A549 (cell line): ENCODE data around the gene ZNF879. TPM values are rescaled to one million over a fixed set of nuclear protein-coding genes. Genes with fewer than 3 reads are reported as not detected.

Source experiments
- ATAC-seq, 2 experiments: fragments of 200-7000 bp in 1 of 2; fragments of >200 bp in 1 of 2; cut with Nextera tagmentation in 1 of 2; cut with Tn5 transposase in 1 of 2; 3 replicates each; pipeline versions ENCODE4 v1.8.0 to v1.9.1; 2018 to 2020; ENCODE audit warnings: mild to moderate bottlenecking in 1 of 2, moderate library complexity in 1 of 2
- CTCF ChIA-PET: fragments of 300-600 bp; sonication (Branson Sonifier 250); formaldehyde crosslinking; extraction: SDS; loops from one replicate; lab custom pipeline; 2021; ENCODE audit warnings: antibody characterized with exemption, inconsistent platforms; lab: Yijun Ruan, JAX
- POLR2A ChIA-PET: fragments of 350-600 bp; formaldehyde crosslinking; extraction: SDS; loops from one replicate; lab custom pipeline; 2021; ENCODE audit warnings: antibody characterized with exemption, inconsistent platforms; lab: Yijun Ruan, JAX
- DNase-seq, 2 experiments: peaks; one replicate each; pipeline versions ENCODE4 v3.0.0 to v3.0.0-alpha.2; 2011 to 2016; ENCODE audit warnings: low read depth in 1 of 2, low spot score in 1 of 2
- FAIRE-seq: peaks from 2 replicates; lab custom pipeline; 2011; peaks lifted over from hg19 to GRCh38; lab: Jason Lieb, UNC
- H3K27ac ChIP-seq, 2 experiments: fragments of >200 bp; sonication (Bioruptor Twin); formaldehyde crosslinking; 3 replicates each; pipeline ENCODE4 v1.5.1; 2016 to 2017
- H3K4me1 ChIP-seq: fragments of >200 bp; sonication (Bioruptor Twin); formaldehyde crosslinking; 3 replicates; pipeline ENCODE4 v1.6.1; 2016
- H3K4me2 ChIP-seq: fragments of >200 bp; sonication (Bioruptor Twin); formaldehyde crosslinking; 3 replicates; pipeline ENCODE4 v1.6.1; 2016
- H3K4me3 ChIP-seq: fragments of >200 bp; sonication (Bioruptor Twin); formaldehyde crosslinking; 3 replicates; pipeline ENCODE4 v1.5.1; 2016
- H3K9me3 ChIP-seq: fragments of >200 bp; sonication (Bioruptor Twin); formaldehyde crosslinking; 3 replicates; pipeline ENCODE4 v1.6.1; 2016
- ATOH8 ChIP-seq: fragments of 250-450 bp; sonication (Bioruptor Pico); IDR thresholded peaks from 2 replicates; pipeline ENCODE4 v1.5.0; 2020; ENCODE audit warnings: low read depth, mild to moderate bottlenecking, moderate library complexity
- BCL3 ChIP-seq: fragments of >200 bp; sonication (Bioruptor Twin); formaldehyde crosslinking; IDR thresholded peaks from 3 replicates; pipeline ENCODE4 v1.6.1; 2016
- BHLHE40 ChIP-seq: IDR thresholded peaks from 2 replicates; pipeline ENCODE4 v1.6.1; 2012; ENCODE audit warnings: low read depth, low read length, inconsistent platforms
- CBX2 ChIP-seq: fragments of 200-600 bp; sonication (generic); IDR thresholded peaks from 2 replicates; pipeline ENCODE4 v1.6.1; 2016; ENCODE audit warnings: low read depth, mild to moderate bottlenecking, borderline replicate concordance
- CEBPB ChIP-seq, 2 experiments: fragments of >200 bp in 1 of 2; sonication (Bioruptor Twin) in 1 of 2; formaldehyde crosslinking in 1 of 2; IDR thresholded peaks; 2 replicates each; pipeline ENCODE4 v1.6.1; 2012 to 2016
- CHD4 ChIP-seq: fragments of 200-600 bp; sonication (generic); IDR thresholded peaks from 2 replicates; pipeline ENCODE4 v1.6.1; 2016; ENCODE audit warnings: antibody characterized with exemption, mild to moderate bottlenecking, borderline replicate concordance
- EHF ChIP-seq: fragments of 250-450 bp; sonication (Bioruptor Pico); IDR thresholded peaks from 2 replicates; pipeline ENCODE4 v1.5.0; 2020; ENCODE audit warnings: mild to moderate bottlenecking
- ESRRA ChIP-seq: fragments of 150-350 bp; IDR thresholded peaks from 2 replicates; pipeline ENCODE4 v1.6.1; 2014; ENCODE audit warnings: mild to moderate bottlenecking, low read length, borderline replicate concordance
- GATA3 ChIP-seq: IDR thresholded peaks from 2 replicates; pipeline ENCODE4 v1.6.1; 2012; ENCODE audit warnings: borderline replicate concordance
- HDAC2 ChIP-seq: fragments of 200-600 bp; sonication (generic); IDR thresholded peaks from 2 replicates; pipeline ENCODE4 v1.6.1; 2016
- HOXA7 ChIP-seq: fragments of 250-450 bp; sonication (Bioruptor Pico); IDR thresholded peaks from 2 replicates; pipeline ENCODE4 v1.5.0; 2020; ENCODE audit warnings: mild to moderate bottlenecking, moderate library complexity
- HOXB13 ChIP-seq: fragments of 250-450 bp; sonication (Bioruptor Pico); IDR thresholded peaks from 2 replicates; pipeline ENCODE4 v1.5.0; 2020; ENCODE audit warnings: low read depth, mild to moderate bottlenecking, moderate library complexity
- HOXB5 ChIP-seq: fragments of 250-450 bp; sonication (Bioruptor Pico); IDR thresholded peaks from 2 replicates; pipeline ENCODE4 v1.5.0; 2020; ENCODE audit warnings: mild to moderate bottlenecking, moderate library complexity
- KDM1A ChIP-seq: fragments of 200-600 bp; sonication (generic); IDR thresholded peaks from 2 replicates; pipeline ENCODE4 v1.6.1; 2016; ENCODE audit warnings: low read depth, mild to moderate bottlenecking
- MAZ ChIP-seq: fragments of 150-350 bp; IDR thresholded peaks from 2 replicates; pipeline ENCODE4 v1.6.1; 2014; ENCODE audit warnings: antibody characterized with exemption, low read depth, low read length, borderline replicate concordance
- NPAS2 ChIP-seq: fragments of 250-450 bp; sonication (Bioruptor Pico); IDR thresholded peaks from 2 replicates; pipeline ENCODE4 v1.8.0; 2022; ENCODE audit warnings: mild to moderate bottlenecking, moderate library complexity, borderline replicate concordance
- POLR2A ChIP-seq: IDR thresholded peaks from 2 replicates; pipeline ENCODE4 v1.6.1; 2012; ENCODE audit warnings: mild to moderate bottlenecking, low read length
- POLR2AphosphoS2 ChIP-seq: conservative IDR thresholded peaks from 2 replicates; pipeline ENCODE4 v1.6.1; 2012; ENCODE audit warnings: low read length, improper control_type of control experiment, inconsistent platforms
- RARB ChIP-seq: fragments of 250-450 bp; sonication (Bioruptor Pico); IDR thresholded peaks from 2 replicates; pipeline ENCODE4 v1.8.0; 2021; ENCODE audit warnings: mild to moderate bottlenecking, moderate library complexity
- RCOR1 ChIP-seq: fragments of 150-350 bp; IDR thresholded peaks from 2 replicates; pipeline ENCODE4 v1.6.1; 2014; ENCODE audit warnings: antibody characterized with exemption, low read length, low read depth
- RNF2 ChIP-seq: fragments of 200-600 bp; sonication (generic); IDR thresholded peaks from 2 replicates; pipeline ENCODE4 v1.6.1; 2016; ENCODE audit warnings: low read depth, mild to moderate bottlenecking, antibody characterized with exemption, moderate library complexity, borderline replicate concordance
- SREBF2 ChIP-seq: fragments of 450-650 bp; IDR thresholded peaks from 2 replicates; pipeline ENCODE4 v1.6.1; 2014; ENCODE audit warnings: mild to moderate bottlenecking, moderate library complexity
- USF2 ChIP-seq: fragments of 450-650 bp; IDR thresholded peaks from 2 replicates; pipeline ENCODE4 v1.6.1; 2014; ENCODE audit warnings: antibody characterized with exemption
- ZNF302 ChIP-seq: fragments of 250-450 bp; sonication (Bioruptor Pico); IDR thresholded peaks from 2 replicates; pipeline ENCODE4 v1.9.0; 2021; ENCODE audit warnings: inconsistent platforms, mild to moderate bottlenecking, moderate library complexity
- WGBS: methylation state at CpG from one replicate; pipeline ENCODE4 v1.1.6; 2017; ENCODE audit errors: missing lambda C conversion rate; 5-methylcytosine and 5-hydroxymethylcytosine counted together
- polyA plus RNA-seq, 4 experiments: library from polyadenylated mRNA; depleted of rRNA in 3 of 4; stranded (reverse); fragments of >200 nt; fragmentation: RNase III in 1 of 4; extraction: RNeasy Plus Mini Kit Qiagen cat#74134 plus additional on column Dnase treatment in 1 of 4; gene quantifications; 2 replicates in 3 of 4; 3 replicates in 1 of 4; pipeline ENCODE4 v1.2.3, GENCODE V29; 2011 to 2017
- TF ChIP-seq, protein P1 (sequence below): fragments of >200 bp; sonication (Bioruptor Twin); formaldehyde crosslinking; IDR thresholded peaks from 2 replicates; pipeline ENCODE4 v1.6.1; 2016
- TF ChIP-seq, protein P2 (sequence below): IDR thresholded peaks from 2 replicates; pipeline ENCODE4 v1.6.1; 2012; ENCODE audit warnings: low read depth, borderline replicate concordance

ZNF879 gene
- polyA plus RNA-seq, 2 of the 4 experiments (the other 2 are of a cell fraction): 1.3 to 1.4 TPM

- TF ChIP-seq BCL3 (no peak), ZNF302 (CRISPR knock-in tag) (no peak)
Measured at GRCh38 chr5:179061025-179061424, 37.4 kb downstream of the ZNF879 start (continued).

GRCh38 chr5:179065703-179066102, 42.1 kb downstream of the ZNF879 start:
- POLR2A ChIA-PET: no interaction called here
- Histone ChIP-seq H3K4me2 (no peak overlapping the region), H3K4me1 (no peaks in the 10 kb centered on the region), H3K27ac (no peak overlapping the region), H3K4me3 (no peak overlapping the region)
- DNase-seq: no peak
- 70% methylated on average over 6 of the region's 6 CpGs for WGBS
- FAIRE-seq: no peak
- CTCF ChIA-PET: no interaction called here
- TF ChIP-seq HOXB13 (no peak), CEBPB (IDR thresholded peaks at IDR 0.05) (no peak), BHLHE40 (no peak), MAZ (no peak), RCOR1 (no peak), EHF (CRISPR knock-in tag) (no peak), ZNF302 (CRISPR knock-in tag) (no peak), GATA3 (no peak), CBX2 (no peak), HOXA7 (CRISPR knock-in tag) (no peak), POLR2A (no peak), USF2 (no peak), RARB (CRISPR knock-in tag) (no peak), RNF2 (no peak), KDM1A (no peak)
- TF ChIP-seq, protein P1, sequence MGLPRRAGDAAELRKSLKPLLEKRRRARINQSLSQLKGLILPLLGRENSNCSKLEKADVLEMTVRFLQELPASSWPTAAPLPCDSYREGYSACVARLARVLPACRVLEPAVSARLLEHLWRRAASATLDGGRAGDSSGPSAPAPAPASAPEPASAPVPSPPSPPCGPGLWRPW: no peak
- TF ChIP-seq, protein P2, sequence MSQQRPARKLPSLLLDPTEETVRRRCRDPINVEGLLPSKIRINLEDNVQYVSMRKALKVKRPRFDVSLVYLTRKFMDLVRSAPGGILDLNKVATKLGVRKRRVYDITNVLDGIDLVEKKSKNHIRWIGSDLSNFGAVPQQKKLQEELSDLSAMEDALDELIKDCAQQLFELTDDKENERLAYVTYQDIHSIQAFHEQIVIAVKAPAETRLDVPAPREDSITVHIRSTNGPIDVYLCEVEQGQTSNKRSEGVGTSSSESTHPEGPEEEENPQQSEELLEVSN: no peak
- TF ChIP-seq, all 56 proteins: peak for 0
- peaks cover 49% of the 10 kb centered on the region for H3K9me3 ChIP-seq
- no peak for ATAC-seq

DNA sequence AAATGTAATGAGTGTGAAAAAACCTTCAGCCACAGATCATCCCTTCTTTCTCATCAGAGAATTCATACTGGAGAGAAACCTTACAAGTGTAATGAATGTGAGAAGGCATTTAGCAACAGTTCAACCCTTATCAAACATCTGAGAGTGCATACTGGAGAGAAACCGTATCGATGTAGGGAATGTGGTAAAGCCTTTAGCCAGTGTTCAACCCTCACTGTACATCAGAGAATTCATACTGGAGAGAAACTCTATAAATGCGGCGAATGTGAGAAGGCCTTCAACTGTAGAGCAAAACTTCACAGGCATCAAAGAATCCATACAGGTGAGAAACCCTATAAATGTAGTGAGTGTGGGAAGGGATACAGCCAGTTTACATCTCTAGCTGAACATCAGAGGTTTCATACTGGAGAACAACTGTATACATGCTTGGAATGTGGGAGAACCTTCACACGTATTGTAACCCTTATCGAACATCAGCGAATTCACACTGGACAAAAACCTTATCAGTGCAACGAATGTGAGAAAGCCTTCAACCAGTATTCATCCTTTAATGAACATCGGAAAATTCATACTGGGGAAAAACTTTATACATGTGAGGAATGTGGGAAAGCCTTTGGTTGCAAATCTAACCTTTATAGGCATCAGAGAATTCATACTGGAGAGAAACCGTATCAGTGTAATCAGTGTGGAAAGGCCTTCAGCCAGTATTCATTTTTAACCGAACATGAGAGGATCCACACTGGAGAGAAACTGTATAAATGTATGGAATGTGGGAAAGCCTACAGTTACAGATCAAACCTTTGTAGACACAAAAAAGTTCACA, 55.8 kb downstream of the ZNF879 start:
- ChIA-PET POLR2A (no interaction called here), CTCF (no interaction called here)
- DNase-seq (no peak), ATAC-seq (no peak), FAIRE-seq (no peak)
- WGBS: 82% methylated on average over 11 of the region's 11 CpGs
- H3K4me2 ChIP-seq: no peak overlapping the region
- no peak overlapping the region for H3K27ac ChIP-seq
- no peak overlapping the region for H3K4me3 ChIP-seq
- no peaks in the 10 kb centered on the region for H3K4me1 ChIP-seq
- peaks cover 85% of the 10 kb centered on the region for H3K9me3 ChIP-seq
- TF ChIP-seq RARB (CRISPR knock-in tag): no peak
- no peak for TF ChIP-seq ESRRA
- peak; percentile 33; the same call in 1 of the 2 replicates for TF ChIP-seq GATA3

DNA sequence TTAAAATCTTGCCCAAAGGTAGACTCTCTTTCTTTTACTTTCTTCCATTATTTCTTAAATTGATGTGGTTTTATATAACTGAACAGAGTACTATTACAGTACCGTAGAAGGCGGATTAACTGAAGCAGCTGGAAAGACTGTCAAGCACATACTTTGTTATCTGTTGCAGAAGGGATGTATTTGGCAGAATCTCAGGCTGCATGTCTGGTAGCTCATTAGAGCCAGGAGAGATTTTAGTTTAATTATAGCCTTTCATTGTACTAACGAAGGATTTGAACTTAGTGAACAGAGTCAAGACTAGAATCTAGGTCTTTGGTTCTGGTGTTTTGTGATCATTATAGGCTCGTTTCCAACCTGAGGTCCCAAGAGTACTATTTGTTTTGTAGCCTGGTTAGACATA, 57.1 kb downstream of the ZNF879 start:
- H3K4me3 ChIP-seq: no peak overlapping the region
- 61% methylated on average over 4 of the region's 4 CpGs for WGBS
- DNase-seq (no peak), FAIRE-seq (no peak), ATAC-seq (no peak)
- H3K9me3 ChIP-seq: peaks cover 93% of the 10 kb centered on the region
- no peak overlapping the region for H3K27ac ChIP-seq
- ChIA-PET POLR2A (interaction anchor here (0.6 kb wide), 1 partner anchor 114 kb away, joined by 10 read pairs; no protein-coding TSS in a partner anchor), CTCF (no interaction called here)
- no peak overlapping the region for H3K4me2 ChIP-seq
- no peaks in the 10 kb centered on the region for H3K4me1 ChIP-seq
- TF ChIP-seq BCL3 (no peak), HOXB13 (no peak), HOXB5 (CRISPR knock-in tag) (no peak), ATOH8 (CRISPR knock-in tag) (no peak), POLR2AphosphoS2 (no peak), HOXA7 (CRISPR knock-in tag) (no peak), HDAC2 (no peak), RARB (CRISPR knock-in tag) (no peak), CHD4 (no peak), SREBF2 (no peak), CBX2 (no peak), NPAS2 (no peak)
